ENCODE results near the gene ZBTB43. TPM values are rescaled to one million over a fixed set of nuclear protein-coding genes. Genes with fewer than 3 reads are reported as not detected.
A peak's percentile ranks its signal among the peaks of the same experiment; 100 is the strongest.

The ZBTB43 gene
- total RNA-seq, 1 donor from 2014 or later: 21.9 TPM

GRCh38 chr9:126796758-126797157, 8.1 kb upstream of the ZBTB43 start:
- TF ChIP-seq CTCF (IDR thresholded peaks at IDR 0.05; ENCODE audit: insufficient read depth, low read length, severe bottlenecking): no peak
- no peak for DNase-seq (ENCODE audit: low read depth)
- FAIRE-seq: no peak
- Histone ChIP-seq H3K36me3 (ENCODE audit: control insufficient read depth, insufficient read depth, low read length) (no peaks in the 10 kb centered on the region), H3K4me3 (ENCODE audit: low read depth, low read length) (no peak overlapping the region), H3K27me3 (ENCODE audit: control insufficient read depth, insufficient read depth, low read length) (no peaks in the 10 kb centered on the region)

GRCh38 chr9:126797903-126798302, 6.9 kb upstream of the ZBTB43 start:
- FAIRE-seq: no peak
- Histone ChIP-seq H3K36me3 (ENCODE audit: control insufficient read depth, insufficient read depth, low read length) (no peaks in the 10 kb centered on the region), H3K27me3 (ENCODE audit: control insufficient read depth, insufficient read depth, low read length) (no peaks in the 10 kb centered on the region), H3K4me3 (ENCODE audit: low read depth, low read length) (no peak overlapping the region)
- TF ChIP-seq CTCF (IDR thresholded peaks at IDR 0.05; ENCODE audit: insufficient read depth, low read length, severe bottlenecking): no peak
- DNase-seq (ENCODE audit: low read depth): no peak

- Histone ChIP-seq H3K4me3 (ENCODE audit: low read depth, low read length) (no peak overlapping the region), H3K27me3 (ENCODE audit: control insufficient read depth, insufficient read depth, low read length) (no peaks in the 10 kb centered on the region), H3K36me3 (ENCODE audit: control insufficient read depth, insufficient read depth, low read length) (no peaks in the 10 kb centered on the region)
- no peak for TF ChIP-seq CTCF (IDR thresholded peaks at IDR 0.05; ENCODE audit: insufficient read depth, low read length, severe bottlenecking)
- FAIRE-seq (no peak), DNase-seq (ENCODE audit: low read depth) (peak; percentile 57)
Observed at GRCh38 chr9:126799034-126799433, 5.8 kb upstream of the ZBTB43 start.

- H3K27me3 ChIP-seq (ENCODE audit: control insufficient read depth, insufficient read depth, low read length): no peaks in the 10 kb centered on the region
- no peaks in the 10 kb centered on the region for H3K36me3 ChIP-seq (ENCODE audit: control insufficient read depth, insufficient read depth, low read length)
- no peak overlapping the region for H3K4me3 ChIP-seq (ENCODE audit: low read depth, low read length)
- DNase-seq (ENCODE audit: low read depth) (no peak), FAIRE-seq (no peak)
- TF ChIP-seq CTCF (IDR thresholded peaks at IDR 0.05; ENCODE audit: insufficient read depth, low read length, severe bottlenecking): no peak
Observed at GRCh38 chr9:126802318-126803059, 2.4 kb upstream of the ZBTB43 start.

GRCh38 chr9:126804198-126804695, 593 bp upstream of the ZBTB43 start:
- DNase-seq (ENCODE audit: low read depth) (no peak), FAIRE-seq (no peak)
- Histone ChIP-seq H3K27me3 (ENCODE audit: control insufficient read depth, insufficient read depth, low read length) (no peaks in the 10 kb centered on the region), H3K4me3 (ENCODE audit: low read depth, low read length) (peak overlapping the region; percentile 75), H3K36me3 (ENCODE audit: control insufficient read depth, insufficient read depth, low read length) (no peaks in the 10 kb centered on the region)
- no peak for TF ChIP-seq CTCF (IDR thresholded peaks at IDR 0.05; ENCODE audit: insufficient read depth, low read length, severe bottlenecking)
